MCF 10A (cell line): Measurements from ENCODE around the gene GDPD2. TPM values are rescaled to one million over a fixed set of nuclear protein-coding genes. Genes with fewer than 3 reads are reported as not detected.
A peak's percentile ranks its signal among the peaks of the same experiment; 100 is the strongest.

Experiments used
- BruUV-seq: library from RNA; stranded (reverse); fragments of 400-500 nt; replicated peaks from 2 replicates; lab custom pipeline; 2021; lab: Mats Ljungman, UMichigan
- CTCF ChIA-PET: fragments of 300-600 bp; sonication (Branson Sonifier 250); formaldehyde crosslinking; extraction: SDS; loops from one replicate; lab custom pipeline; 2021; ENCODE audit warnings: antibody characterized with exemption, inconsistent platforms; lab: Yijun Ruan, JAX
- POLR2A ChIA-PET: fragments of 300-600, 350-650 bp; sonication (Branson Sonifier 250); formaldehyde crosslinking; extraction: SDS; loops from one replicate; lab custom pipeline; 2020; ENCODE audit warnings: antibody characterized with exemption, inconsistent platforms; lab: Yijun Ruan, JAX
- DNase-seq: peaks from one replicate; pipeline ENCODE4 v3.0.0-alpha.2; 2018; ENCODE audit not compliant: unreplicated experiment
- H3K27ac Mint-ChIP-seq: one replicate; pipeline ENCODE4 v1.8.0; 2022; ENCODE audit warnings: mild to moderate bottlenecking, low read depth, mixed read lengths; ENCODE audit not compliant: unreplicated experiment
- H3K27me3 Mint-ChIP-seq: one replicate; pipeline ENCODE4 v1.8.0; 2022; ENCODE audit warnings: mixed read lengths; ENCODE audit not compliant: insufficient read depth, unreplicated experiment
- H3K36me3 Mint-ChIP-seq: one replicate; pipeline ENCODE4 v1.8.0; 2022; ENCODE audit warnings: mild to moderate bottlenecking, moderate library complexity, mixed read lengths; ENCODE audit not compliant: insufficient read depth, unreplicated experiment
- H3K4me1 Mint-ChIP-seq: one replicate; pipeline ENCODE4 v1.8.0; 2022; ENCODE audit warnings: mixed read lengths; ENCODE audit not compliant: insufficient read depth, unreplicated experiment
- H3K4me3 Mint-ChIP-seq: one replicate; pipeline ENCODE4 v1.8.0; 2022; ENCODE audit warnings: mild to moderate bottlenecking, moderate library complexity, mixed read lengths; ENCODE audit not compliant: unreplicated experiment
- H3K9me3 Mint-ChIP-seq: one replicate; pipeline ENCODE4 v1.8.0; 2022; ENCODE audit warnings: mixed read lengths; ENCODE audit not compliant: unreplicated experiment
- intact Hi-C: fragments of 100-400 bp; cut with micrococcal nuclease; formaldehyde crosslinking; loops from 2 replicates; pipeline ENCODE4 v1.14.1; 2022
- total RNA-seq: library from RNA; stranded (reverse); gene quantifications from 2 replicates; pipeline ENCODE4 v1.2.3, GENCODE V29; 2022
- TF ChIP-seq, protein P1 (sequence below): fragments of 200-600 bp; IDR thresholded peaks from one replicate; pipeline ENCODE4 v1.8.0; 2022; ENCODE audit warnings: antibody characterized with exemption, mild to moderate bottlenecking; ENCODE audit not compliant: unreplicated experiment

The GDPD2 gene
- total RNA-seq, 1 experiment from 2014 or later = not detected

DNA sequence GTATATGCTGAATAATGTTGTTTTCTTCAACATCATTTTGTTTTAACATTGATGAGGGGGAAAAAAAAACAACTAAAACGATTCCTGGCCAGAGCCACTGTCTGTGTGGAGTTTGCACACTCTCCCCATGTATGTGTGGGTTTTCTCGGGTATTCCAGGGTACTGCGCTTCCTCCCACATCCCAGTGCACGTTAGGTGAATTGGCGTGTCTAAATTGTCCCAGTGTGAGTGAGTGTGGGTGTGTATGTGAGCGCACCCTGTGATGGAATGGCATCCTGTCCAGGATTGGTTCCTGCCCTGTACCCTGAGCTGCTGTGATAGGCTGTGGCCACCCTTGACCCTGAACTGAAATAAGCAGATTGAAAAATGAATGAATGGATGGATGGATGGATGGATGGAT is 19.1 kb downstream of the GDPD2 start:
- POLR2A ChIA-PET = interaction anchor here (0.8 to 1.2 kb wide), 2 partner anchors 14 to 36 kb away, joined by 3 read pairs; no protein-coding TSS in a partner anchor
- no peaks in the 10 kb centered on the region for H3K36me3 Mint-ChIP-seq
- no peak for DNase-seq
- no TSS peak for BruUV-seq
- no peak overlapping the region for H3K4me3 Mint-ChIP-seq
- TF ChIP-seq, protein P1, sequence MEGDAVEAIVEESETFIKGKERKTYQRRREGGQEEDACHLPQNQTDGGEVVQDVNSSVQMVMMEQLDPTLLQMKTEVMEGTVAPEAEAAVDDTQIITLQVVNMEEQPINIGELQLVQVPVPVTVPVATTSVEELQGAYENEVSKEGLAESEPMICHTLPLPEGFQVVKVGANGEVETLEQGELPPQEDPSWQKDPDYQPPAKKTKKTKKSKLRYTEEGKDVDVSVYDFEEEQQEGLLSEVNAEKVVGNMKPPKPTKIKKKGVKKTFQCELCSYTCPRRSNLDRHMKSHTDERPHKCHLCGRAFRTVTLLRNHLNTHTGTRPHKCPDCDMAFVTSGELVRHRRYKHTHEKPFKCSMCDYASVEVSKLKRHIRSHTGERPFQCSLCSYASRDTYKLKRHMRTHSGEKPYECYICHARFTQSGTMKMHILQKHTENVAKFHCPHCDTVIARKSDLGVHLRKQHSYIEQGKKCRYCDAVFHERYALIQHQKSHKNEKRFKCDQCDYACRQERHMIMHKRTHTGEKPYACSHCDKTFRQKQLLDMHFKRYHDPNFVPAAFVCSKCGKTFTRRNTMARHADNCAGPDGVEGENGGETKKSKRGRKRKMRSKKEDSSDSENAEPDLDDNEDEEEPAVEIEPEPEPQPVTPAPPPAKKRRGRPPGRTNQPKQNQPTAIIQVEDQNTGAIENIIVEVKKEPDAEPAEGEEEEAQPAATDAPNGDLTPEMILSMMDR = no peak
- intact Hi-C loops = no loop called here
- no peaks in the 10 kb centered on the region for H3K9me3 Mint-ChIP-seq
- H3K4me1 Mint-ChIP-seq = peaks cover 10% of the 10 kb centered on the region
- H3K27ac Mint-ChIP-seq = no peak overlapping the region
- CTCF ChIA-PET = interaction anchor here (0.6 to 2.3 kb wide), 3 partner anchors 10 to 740 kb away, joined by 3 to 10 read pairs (median 3); no protein-coding TSS in a partner anchor
- peaks cover 58% of the 10 kb centered on the region for H3K27me3 Mint-ChIP-seq

GRCh38 chrX:70444326-70444945 is 21.3 kb downstream of the GDPD2 start, which contains the start of gene DLG3:
Gene DLG3 (plus strand): TSS chrX:70444835. CDS start chrX:70445202, 367 bp downstream.
- ChIA-PET CTCF (interaction anchor here (0.6 to 2.3 kb wide), 7 partner anchors 7 to 276 kb away, joined by 3 to 10 read pairs (median 4); no protein-coding TSS in a partner anchor), POLR2A (interaction anchor here (0.6 kb wide), 1 partner anchor 1612 kb away, joined by 3 read pairs; no protein-coding TSS in a partner anchor)
- peaks cover 52% of the 10 kb centered on the region for H3K27me3 Mint-ChIP-seq
- no peak within 1 kb of the TSS for H3K4me3 Mint-ChIP-seq
- peak; percentile 23 for DNase-seq
- intact Hi-C loops = no loop called here
- H3K36me3 Mint-ChIP-seq = no peaks in the 10 kb centered on the region
- no peak within 1 kb of the TSS for H3K27ac Mint-ChIP-seq
- BruUV-seq = no TSS peak
- no peaks in the 10 kb centered on the region for H3K9me3 Mint-ChIP-seq
- TF ChIP-seq, protein P1 = no peak
- no peaks in the 10 kb centered on the region for H3K4me1 Mint-ChIP-seq

- ChIA-PET CTCF (interaction anchor here (0.7 to 1.1 kb wide), 2 partner anchors 109 to 220 kb away, joined by 4 read pairs; no protein-coding TSS in a partner anchor), POLR2A (no interaction called here)
- no peaks in the 10 kb centered on the region for H3K4me1 Mint-ChIP-seq
- H3K36me3 Mint-ChIP-seq = no peaks in the 10 kb centered on the region
- DNase-seq = no peak
- no peak overlapping the region for H3K4me3 Mint-ChIP-seq
- intact Hi-C loops = no loop called here
- TF ChIP-seq, protein P1 = no peak
- no TSS peak for BruUV-seq
- no peak overlapping the region for H3K27ac Mint-ChIP-seq
- H3K9me3 Mint-ChIP-seq = no peaks in the 10 kb centered on the region
- H3K27me3 Mint-ChIP-seq = peaks cover 52% of the 10 kb centered on the region
These were observed 22.0 kb downstream of the GDPD2 start for GRCh38 chrX:70444946-70445656.

DNA sequence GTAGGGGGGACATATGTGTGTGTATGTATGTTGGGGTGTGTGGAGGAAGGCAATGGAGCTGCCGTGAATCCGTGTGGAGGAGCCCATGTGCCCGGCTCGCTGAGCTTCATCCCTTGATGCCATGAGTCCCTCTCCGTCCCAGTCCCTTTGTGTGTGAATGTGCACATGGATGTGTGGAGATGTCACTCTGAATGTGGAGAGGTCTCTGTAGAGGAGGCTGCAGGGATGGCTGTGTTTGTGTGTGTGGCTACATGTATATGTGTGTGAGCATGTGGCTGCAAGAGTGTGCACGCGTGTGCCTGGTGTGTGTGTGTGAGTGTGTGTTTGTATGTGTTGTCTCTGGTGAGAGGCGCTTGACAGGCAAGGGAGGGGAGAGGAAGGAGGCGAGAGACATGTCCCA is 22.8 kb downstream of the GDPD2 start:
- DNase-seq = no peak
- Mint-ChIP-seq H3K9me3 (no peaks in the 10 kb centered on the region), H3K4me1 (no peaks in the 10 kb centered on the region), H3K36me3 (no peaks in the 10 kb centered on the region), H3K27me3 (peaks cover 44% of the 10 kb centered on the region), H3K4me3 (no peak overlapping the region), H3K27ac (no peak overlapping the region)
- TF ChIP-seq, protein P1 = no peak
- CTCF ChIA-PET = interaction anchor here (1.1 kb wide), 1 partner anchor 108 kb away, joined by 4 read pairs; no protein-coding TSS in a partner anchor
- no TSS peak for BruUV-seq
- POLR2A ChIA-PET = no interaction called here
- intact Hi-C loops = no loop called here
